NCI-H345 (cell line): ENCODE results near the gene ZNF169.
"Not testable (repeated sequence)": the region's sequence is repeated elsewhere in the genome, so short reads cannot be mapped to it uniquely, and the experiment has no call there.

ENCODE experiments used
- DNase-seq: peaks from one replicate; lab custom pipeline; 2025; lab: John Stamatoyannopoulos, UW

Gene ZNF169

DNA sequence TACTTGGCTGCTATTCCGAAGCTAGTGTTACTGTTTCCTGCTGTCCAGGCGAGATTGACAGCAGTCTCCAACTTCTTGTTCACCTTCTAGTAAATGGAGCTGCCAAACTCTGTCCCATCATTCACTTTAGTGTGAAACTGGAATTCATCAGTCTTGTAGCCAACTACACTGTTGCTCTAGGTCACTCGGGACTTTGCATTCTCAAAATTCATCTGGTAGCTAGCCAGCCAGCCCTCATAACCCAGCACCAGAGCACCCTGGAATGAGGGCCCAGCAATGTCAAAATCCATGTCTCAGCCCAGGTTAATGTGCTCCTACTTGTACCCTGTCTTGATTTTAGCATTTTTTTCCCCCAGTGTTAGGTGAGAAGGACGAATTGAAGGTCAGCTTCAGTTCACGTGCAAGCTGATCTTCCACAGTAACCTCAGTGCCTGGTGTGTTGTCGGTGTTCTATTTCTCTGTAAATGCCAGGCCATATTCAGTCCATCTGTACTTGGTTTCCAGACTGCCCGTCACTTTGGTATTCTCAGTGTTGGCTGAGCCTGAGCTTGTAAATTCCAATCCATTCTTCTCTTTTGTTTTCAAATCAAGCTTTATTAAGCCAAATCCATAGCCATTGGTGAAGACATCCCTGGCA, 28.9 kb downstream of the ZNF169 start:
- no peak for DNase-seq

GRCh38 chr9:94289691-94290090, 30.6 kb downstream of the ZNF169 start:
- no peak for DNase-seq

- DNase-seq: no peak
Measured at GRCh38 chr9:94298949-94299599, 40.0 kb downstream of the ZNF169 start.

DNA sequence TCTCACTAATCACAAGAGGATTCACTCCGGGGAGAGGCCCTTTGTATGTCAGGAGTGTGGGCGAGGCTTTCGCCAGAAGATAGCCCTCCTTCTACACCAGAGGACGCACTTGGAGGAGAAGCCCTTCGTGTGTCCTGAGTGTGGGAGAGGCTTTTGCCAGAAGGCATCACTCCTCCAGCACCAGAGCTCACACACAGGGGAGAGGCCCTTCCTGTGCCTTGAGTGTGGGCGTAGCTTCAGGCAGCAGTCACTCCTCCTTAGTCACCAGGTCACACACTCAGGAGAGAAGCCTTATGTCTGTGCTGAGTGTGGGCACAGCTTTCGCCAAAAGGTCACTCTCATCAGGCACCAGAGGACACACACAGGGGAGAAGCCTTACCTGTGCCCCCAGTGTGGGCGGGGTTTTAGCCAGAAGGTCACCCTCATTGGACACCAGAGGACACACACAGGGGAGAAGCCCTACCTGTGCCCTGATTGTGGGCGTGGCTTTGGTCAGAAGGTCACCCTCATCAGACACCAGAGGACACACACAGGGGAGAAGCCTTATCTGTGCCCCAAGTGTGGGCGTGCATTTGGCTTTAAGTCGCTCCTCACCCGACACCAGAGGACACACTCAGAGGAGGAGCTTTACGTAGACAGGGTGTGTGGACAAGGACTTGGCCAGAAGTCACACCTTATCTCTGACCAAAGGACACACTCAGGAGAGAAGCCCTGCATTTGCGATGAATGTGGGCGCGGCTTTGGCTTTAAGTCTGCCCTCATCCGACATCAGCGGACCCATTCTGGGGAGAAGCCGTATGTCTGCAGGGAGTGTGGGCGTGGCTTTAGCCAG, 41.6 kb downstream of the ZNF169 start:
- no peak for DNase-seq

- no peak for DNase-seq
Measured at GRCh38 chr9:94301583-94301982, 42.5 kb downstream of the ZNF169 start.

- no peak for DNase-seq
Measured at GRCh38 chr9:94302426-94302825, 43.3 kb downstream of the ZNF169 start.

DNA sequence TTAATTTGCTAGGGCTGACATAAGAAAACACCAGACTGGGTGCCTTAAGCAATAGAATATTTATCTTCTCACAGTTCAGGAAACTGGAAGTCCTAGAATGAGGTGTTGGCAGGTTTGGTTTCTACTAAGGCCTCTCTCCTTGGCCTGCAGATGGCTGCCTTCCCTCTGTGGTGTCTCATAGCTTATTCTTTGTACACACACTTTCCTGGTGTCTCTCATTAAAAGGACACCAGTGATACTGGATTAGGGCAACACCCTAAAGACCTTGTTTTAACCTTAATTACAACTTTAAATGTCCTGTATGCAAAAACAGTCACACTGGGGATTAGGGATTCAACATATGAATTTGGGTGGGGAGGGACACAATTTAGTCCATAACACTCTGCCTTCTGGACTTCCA, 44.2 kb downstream of the ZNF169 start:
- DNase-seq: no peak

DNA sequence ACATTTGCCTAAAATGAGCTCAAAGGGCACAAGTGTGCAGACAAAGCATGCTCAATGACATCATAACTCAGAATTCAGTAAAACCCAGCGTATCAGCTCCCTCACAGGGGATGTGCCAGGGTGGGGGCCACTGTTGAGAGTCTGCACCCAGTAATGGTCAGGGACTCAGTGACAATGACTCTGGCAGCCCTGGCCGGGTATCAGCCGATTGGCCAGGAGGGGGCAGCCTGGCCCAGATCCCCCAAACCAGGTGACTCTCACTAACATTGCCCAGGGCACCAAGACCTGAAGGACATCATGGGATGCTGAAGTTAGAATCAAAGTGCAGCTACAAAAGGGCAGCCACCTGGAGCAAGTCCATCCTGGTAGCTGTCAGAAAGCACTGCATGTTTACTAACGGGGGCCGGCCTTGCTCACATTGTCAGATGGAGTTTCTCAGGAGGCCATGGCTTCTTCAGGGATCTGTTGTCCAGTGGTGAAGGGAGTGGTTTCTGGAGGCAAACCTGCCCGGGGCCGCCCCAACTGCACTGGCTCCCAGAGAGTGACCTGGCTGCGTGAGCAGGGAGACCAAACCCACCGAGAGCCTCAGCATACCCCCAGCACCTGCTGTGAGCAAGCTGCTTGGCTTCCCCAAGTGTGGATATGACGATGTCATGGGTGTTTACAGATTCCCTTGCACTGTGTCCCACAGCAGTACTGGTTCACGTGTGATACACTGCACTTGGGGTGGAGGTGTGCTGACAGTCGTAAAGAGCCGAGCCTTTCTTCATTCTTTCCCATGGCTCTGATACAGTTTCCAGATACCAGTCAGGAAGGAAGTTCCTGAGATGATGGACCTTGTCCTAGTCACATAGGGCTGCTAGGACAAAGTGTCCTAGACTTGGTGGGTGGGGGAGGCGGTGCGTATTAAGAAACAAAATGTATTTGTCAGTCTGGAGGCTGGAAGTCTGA, 56.2 kb downstream of the ZNF169 start:
- DNase-seq: not testable (repeated sequence)

GRCh38 chr9:94316236-94316635, 57.1 kb downstream of the ZNF169 start:
- DNase-seq: not testable (repeated sequence)

DNA sequence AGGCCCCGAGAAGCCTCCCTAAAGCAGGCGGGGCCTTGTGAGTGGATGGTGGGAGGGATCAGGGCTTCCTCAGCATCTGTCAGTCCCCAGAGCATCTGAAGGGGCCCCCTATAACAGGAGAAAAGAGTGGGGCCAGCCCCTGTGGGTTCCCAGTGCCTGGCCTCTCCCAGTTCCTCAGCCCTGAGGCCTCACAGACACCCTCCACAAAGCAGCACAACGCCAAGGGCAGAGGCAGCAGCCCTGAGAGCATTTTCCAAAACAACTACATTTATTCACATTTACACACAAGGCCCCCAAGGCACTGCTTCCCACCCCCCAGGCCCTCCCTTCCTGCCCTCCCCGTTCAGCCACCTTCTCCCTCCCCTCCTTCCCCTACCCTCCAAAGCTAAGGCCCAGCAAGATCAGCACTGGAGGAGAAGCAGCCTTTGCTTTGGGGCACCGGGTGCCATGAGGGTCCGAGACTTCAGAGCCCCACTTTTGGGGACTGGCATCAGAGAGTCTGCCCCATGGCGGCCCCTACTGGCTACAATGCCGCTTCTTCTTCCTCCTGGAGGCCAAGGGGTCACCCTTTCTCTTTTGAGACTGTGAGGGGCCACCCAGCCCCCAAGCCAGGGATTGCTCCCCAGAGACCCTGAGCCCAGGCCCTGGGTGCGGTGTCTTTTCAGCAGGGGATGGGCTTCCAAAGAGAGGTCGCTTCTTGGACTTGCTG, 59.0 kb downstream of the ZNF169 start:
- not testable (repeated sequence) for DNase-seq

DNA sequence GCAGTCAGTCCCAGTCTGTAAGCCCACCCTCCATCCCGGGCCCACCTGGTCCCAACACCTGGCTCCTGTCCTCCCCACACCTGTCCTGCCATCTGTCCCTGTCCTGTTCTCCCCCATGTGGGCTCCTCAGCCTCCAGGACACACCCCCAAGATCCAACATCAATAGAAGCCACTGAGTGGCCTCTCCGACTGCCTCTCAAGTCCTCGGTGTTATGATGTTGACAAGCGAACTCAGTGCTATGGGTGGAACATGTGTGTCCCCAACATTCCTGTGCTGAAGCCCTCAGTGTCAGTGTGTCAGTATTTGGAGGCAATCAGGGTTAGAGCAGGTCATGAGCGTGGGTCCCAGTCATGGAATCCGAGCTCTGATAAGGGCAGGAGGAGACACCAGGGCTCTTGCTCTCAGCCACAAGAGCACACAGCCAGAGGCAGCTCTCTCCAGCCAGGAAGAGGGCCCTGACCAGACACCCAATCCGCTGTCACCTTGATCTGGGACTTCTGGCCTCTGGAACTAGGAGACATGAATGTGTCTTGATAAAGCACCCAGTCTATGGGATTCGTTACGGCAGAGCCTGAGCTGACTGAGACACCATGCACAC, 63.3 kb downstream of the ZNF169 start:
- DNase-seq: not testable (repeated sequence)

GRCh38 chr9:94323153-94323798, 64.2 kb downstream of the ZNF169 start:
- not testable (repeated sequence) for DNase-seq

- DNase-seq: not testable (repeated sequence)
Measured at GRCh38 chr9:94325583-94325982, 66.5 kb downstream of the ZNF169 start.

DNA sequence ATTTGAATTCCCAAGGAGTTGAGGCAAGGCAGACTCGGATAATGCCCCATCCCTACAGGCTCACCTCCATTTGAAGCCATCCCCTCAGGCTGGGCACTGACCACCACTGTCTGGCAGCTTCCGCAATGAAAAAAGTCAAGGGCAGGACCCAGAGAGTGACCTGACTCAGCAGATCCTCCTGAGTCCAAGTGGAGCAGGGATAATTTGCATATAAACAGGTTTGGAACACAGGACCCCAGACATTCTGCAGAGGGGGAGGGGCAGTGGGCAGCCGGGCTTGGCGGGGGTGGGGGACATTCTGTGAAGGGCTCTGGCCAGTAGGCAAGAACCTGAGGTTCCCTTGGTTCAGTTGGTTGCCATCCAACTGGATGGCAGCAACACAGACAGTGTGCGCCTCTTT, 69.4 kb downstream of the ZNF169 start, which contains the start of gene NUTM2F:
Gene NUTM2F (minus strand): TSS at position 101 of the 400 bp plus-strand sequence. CDS start 21 bp downstream, at position 80.
- not testable (repeated sequence) for DNase-seq

DNA sequence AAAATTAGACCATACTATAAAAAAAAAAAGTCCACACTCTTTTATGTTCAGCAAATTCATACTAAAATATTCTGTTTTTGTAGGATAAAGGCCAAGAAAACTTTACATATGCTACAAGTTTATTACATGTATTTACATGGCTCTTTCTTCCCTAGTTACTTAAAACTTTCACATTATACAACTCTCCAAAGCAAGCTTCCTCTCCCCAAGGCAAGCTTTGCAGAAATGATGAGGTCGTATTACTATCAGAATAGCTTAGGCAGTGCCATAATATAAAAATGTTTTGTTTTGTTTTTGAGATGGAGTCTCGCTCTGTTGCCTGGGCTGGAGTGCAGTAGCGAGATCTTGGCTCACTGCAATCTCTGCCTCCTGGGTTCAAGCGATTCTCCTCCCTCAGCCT, 77.3 kb downstream of the ZNF169 start:
- not testable (repeated sequence) for DNase-seq

- DNase-seq: not testable (repeated sequence)
Measured at GRCh38 chr9:94338723-94339122, 79.6 kb downstream of the ZNF169 start.

DNA sequence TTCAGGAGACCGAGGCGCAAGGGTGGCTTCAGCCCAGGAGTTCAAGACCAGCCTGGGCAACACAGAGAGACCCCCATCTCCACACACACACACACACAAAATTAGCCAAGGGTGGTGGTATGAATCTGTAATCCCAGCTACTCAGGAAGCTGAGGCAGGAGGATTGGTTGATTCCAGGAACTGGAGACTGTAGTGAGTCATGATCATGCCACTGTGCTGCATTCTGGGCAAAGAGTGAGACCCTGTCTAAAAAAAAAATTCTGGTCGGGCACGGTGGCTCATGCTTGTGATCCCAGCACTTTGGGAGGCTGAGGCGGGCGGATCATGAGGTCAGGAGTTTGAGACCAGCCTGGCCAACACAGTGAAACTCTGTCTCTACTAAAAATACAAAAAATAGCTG, 80.6 kb downstream of the ZNF169 start:
- DNase-seq: not testable (repeated sequence)

DNA sequence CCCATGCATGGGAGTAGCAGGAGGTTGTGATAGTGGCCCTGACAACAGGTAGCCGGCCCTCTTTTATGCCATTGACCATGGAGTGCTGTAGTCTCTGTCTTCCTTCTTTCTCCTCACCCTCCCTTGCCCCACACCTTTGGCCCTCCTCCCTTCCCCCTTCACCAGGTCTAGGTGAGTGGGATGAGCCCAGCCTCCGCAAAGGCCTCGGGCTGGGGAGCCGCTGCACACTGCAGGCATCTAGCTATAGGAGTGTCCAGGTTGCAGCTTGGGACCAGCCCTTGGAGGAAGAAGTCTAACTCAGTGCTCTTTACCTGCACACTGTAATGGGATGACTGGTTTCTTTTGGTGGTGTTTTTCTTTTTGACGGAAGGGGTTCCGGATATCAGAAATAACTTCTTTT, 81.7 kb downstream of the ZNF169 start:
- DNase-seq: not testable (repeated sequence)

GRCh38 chr9:94341703-94342102, 82.6 kb downstream of the ZNF169 start:
- DNase-seq: not testable (repeated sequence)

GRCh38 chr9:94347451-94347850, 88.4 kb downstream of the ZNF169 start:
- DNase-seq: not testable (repeated sequence)
